NCI-H510A (cell line): ENCODE data around the gene BCKDHA.
"Not testable (repeated sequence)": the region's sequence is repeated elsewhere in the genome, so short reads cannot be mapped to it uniquely, and the experiment has no call there.

Source experiments
- DNase-seq: peaks from one replicate; lab custom pipeline; 2025; lab: John Stamatoyannopoulos, UW

BCKDHA gene

DNA sequence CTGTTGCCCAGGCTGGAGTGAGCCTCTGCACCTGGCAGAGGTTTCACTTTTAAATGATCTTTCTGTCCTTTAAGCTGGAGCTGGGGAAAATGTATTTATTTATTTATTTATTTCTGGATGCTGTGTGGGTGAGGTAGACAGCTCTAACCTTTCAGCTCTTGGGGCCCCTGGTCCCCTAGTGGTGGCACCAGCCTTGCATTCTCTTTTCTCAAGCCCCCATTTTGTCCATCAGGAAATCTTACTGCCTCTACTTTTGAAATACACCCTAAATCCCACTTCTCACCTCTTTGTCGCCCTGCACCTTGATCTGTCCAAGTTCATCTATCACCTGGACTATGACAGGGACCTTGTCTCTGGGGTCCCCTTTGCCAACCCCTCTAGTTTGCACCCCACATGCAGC lies 31.5 kb upstream of the BCKDHA start:
- no peak for DNase-seq

- DNase-seq: no peak
Observed at GRCh38 chr19:41367848-41368301, 29.7 kb upstream of the BCKDHA start.

DNA sequence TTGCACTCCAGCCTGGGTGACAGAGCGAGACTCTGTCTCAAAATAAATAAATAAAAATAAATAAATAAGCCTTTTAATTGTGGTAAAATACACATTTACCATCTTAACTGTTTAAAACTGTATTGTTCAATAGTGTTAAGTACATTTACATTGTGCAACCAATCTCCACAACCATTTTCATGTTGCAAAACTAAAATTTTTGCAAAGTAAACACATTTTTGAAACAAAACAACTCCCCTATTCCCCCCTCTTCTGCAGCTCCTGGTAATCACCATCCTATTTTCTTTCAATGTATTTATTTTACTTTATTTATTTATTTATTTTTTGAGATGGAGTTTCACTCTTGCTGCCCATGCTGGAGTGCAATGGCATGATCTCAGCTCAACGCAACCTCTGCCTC lies 27.8 kb upstream of the BCKDHA start:
- DNase-seq: no peak

DNA sequence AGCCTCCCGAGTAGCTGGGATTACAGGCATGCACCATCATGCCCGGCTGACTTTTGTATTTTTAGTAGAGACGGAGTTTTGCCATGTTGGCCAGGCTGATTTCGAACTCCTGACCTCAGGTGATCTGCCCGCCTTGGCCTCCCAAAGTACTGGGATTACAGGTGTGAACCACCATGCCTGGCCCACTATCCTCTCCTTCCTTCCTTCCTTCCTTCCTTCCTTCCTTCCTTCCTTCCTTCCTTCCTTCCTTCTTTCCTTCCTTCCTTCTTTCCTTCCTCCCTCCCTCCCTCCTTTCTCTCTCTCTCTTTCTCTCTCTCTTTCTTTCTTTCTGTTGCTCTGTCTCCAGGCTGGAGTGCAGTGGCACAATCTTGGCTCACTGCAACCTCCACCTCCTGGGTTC lies 26.5 kb upstream of the BCKDHA start:
- not testable (repeated sequence) for DNase-seq

DNA sequence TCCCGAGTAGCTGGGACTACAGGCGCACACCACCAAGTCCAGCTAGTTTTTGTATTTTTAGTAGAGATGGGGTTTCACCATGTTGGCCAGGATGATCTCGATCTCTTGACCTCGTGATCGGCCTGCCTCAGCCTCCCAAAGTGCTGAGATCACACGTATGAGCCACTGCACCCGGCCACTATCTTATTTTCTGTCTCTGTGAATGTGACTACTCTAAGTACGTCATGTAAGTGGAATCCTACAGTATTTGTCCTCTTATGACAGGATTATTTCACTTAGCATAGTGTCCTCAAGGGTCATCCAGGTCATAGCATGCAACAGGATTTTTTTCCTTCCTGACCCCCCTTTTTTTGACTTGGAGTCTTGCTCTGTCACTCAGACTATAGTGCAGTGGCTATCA lies 26.1 kb upstream of the BCKDHA start:
- no peak for DNase-seq

- DNase-seq: no peak
Observed at GRCh38 chr19:41372501-41372900, 25.1 kb upstream of the BCKDHA start.

DNA sequence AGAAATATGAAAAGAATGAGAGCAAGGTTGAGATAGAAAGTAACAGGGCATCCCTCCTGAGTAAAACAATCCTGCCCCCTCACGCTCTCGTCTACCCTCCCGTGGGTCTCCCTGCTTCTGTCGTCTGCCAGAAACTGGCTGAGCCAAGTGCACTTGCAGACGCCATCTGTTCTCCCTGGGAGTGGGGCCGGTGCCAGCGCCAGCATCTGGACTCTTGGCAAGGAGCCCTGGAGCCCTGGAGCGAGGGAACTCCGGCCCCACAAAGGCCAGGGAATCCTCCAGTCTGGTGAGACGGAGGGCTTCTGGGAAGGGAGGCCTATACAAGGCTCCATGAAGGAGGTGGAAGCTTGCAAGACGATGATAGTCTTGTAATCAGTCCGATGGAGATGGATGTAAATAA lies 23.6 kb upstream of the BCKDHA start:
- peak; percentile 69 for DNase-seq

GRCh38 chr19:41376241-41376997 lies 21.2 kb upstream of the BCKDHA start, which contains the start of gene TMEM91:
TMEM91 (plus strand) TSS chr19:41376533; CDS start chr19:41378310, 1,777 bp downstream.
- no peak for DNase-seq

- DNase-seq: no peak
Observed at GRCh38 chr19:41376998-41377365, 20.6 kb upstream of the BCKDHA start.

DNA sequence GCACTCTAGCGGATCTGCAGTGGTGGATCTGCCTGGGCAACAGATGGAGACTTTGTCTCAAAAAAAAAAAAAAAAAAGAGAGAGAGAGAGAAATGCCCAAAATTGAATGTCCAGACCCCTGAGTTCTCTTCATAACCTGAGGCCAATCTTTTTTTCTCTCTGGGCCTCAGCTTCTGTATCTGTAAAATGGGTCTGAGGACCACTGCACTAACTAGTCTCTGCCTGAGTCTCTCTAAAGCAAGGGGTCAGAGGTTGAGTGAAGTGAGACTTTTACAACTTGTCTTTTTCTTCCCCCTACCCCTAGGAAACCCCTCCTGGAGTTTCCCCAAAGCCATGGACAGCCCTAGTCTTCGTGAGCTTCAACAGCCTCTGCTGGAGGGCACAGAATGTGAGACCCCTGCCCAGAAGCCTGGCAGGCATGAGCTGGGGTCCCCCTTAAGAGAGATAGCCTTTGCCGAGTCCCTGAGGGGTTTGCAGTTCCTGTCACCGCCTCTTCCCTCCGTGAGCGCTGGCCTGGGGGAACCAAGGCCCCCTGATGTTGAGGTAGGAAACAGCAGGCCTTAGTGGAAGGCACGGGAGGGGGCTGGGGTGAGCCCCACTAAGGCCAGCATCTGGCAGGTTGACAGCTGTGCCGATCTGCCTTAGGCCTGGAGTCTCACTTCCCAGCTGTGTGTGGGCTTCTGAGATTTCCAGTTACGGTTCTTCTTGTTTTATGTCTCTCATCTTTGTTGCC lies 19.5 kb upstream of the BCKDHA start:
- DNase-seq: no peak

DNA sequence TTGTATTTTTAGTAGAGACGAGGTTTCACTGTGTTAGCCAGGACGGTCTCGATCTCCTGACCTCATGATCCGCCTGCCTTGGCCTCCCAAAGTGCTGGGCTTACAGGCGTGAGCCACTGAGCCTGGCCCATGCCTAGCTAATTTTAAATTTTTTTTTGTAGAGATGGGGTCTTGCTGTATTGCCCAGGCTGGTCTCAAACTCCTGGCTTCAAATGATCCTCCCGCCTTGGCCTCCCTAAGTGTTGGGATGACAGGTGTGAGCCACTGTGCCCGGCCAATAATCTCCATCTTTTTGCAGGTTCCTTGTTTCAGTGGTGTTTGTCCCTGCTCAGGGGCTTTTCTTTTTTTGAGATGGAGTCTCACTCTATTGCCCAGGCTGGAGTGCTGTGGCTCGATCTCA lies 16.1 kb upstream of the BCKDHA start:
- DNase-seq: not testable (repeated sequence)

DNA sequence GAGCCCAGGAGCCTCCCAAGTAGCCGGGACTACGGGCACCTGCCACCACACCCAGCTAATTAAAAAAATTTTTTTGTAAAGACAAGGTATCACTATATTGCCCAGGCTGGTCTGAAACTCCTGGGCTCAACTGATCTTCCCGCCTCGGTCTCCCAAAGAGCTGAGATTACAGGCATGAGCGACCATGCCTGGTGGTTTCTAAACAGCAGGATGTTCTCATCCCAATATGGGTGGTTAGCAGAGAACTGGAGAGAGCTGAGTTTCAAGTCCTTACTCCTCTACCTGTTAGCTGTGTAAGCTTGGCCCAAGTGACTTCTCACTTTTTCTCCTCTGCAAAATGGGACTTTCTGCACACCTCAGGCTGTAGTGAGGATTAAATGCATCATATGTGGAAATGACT lies 13.3 kb upstream of the BCKDHA start:
- no peak for DNase-seq

- no peak for DNase-seq
Observed at GRCh38 chr19:41386442-41386841, 11.2 kb upstream of the BCKDHA start.

GRCh38 chr19:41391618-41392017 lies 6.0 kb upstream of the BCKDHA start:
- no peak for DNase-seq

DNA sequence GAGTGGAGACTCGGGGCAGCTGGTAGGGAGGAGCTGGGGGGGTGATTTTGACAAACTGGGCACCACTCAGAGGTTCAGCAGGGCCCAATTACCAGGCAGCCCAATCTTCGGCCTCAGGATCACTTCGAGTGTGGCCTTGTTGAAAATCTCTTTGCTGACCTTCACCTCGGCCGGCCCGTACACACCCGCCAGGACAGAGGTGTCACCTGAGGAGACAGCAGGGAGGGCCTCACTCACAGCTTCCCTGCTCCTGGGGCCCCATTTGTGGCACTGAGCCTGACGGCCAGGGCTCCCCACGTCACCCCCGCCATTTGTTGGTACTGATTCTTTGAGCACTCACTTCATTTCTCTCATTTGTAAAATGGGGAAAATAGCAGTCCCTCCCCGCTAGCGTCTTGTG lies 4.8 kb upstream of the BCKDHA start:
- DNase-seq: no peak

- DNase-seq: no peak
Observed at GRCh38 chr19:41395355-41395754, 2.3 kb upstream of the BCKDHA start.

GRCh38 chr19:41398050-41398418 lies 416 bp downstream of the BCKDHA start:
- DNase-seq: no peak

DNA sequence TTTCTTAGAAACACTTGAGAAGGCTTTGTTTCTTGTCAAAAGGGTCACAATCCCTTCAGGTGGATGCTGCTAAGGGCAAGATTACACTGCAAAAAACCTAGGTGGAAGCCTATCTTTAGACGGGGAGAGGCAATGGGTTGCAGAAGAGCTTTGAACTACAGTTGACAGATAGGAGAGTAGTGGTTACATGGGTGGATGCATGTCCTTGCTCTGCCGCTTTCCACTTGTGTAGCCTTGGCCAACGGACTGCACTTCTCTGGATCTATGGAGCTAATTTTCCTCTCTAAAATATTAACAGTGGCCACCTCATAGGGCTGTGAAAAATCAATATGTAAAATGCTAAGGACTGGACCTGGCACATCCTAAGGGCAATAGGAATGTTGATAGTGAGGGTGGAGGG lies 980 bp downstream of the BCKDHA start:
- no peak for DNase-seq

GRCh38 chr19:41399091-41399490 lies 1.5 kb downstream of the BCKDHA start:
- no peak for DNase-seq

GRCh38 chr19:41399525-41399924 lies 1.9 kb downstream of the BCKDHA start:
- no peak for DNase-seq

- DNase-seq: no peak
Observed at GRCh38 chr19:41401483-41401882, 3.9 kb downstream of the BCKDHA start.

DNA sequence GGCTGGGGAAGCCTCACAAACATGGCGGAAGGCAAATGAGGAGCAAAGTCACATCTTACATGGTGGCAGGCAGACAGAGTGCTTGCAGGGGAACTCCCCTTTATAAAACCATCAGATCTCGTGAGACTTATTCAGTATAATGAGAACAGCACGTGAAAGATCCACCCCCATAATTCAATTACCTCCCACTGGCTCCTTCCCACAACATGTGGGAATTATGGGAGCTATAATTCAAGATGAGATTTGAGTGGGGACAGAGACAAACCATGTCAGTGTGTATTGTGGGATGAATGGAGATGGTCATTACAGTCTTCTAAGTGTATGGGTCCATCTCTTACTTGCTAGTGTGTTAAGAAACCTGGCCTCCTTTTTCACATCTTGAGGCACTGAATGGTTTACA lies 4.4 kb downstream of the BCKDHA start:
- no peak for DNase-seq

GRCh38 chr19:41403181-41403970 lies 5.8 kb downstream of the BCKDHA start:
- peak; percentile 59 for DNase-seq
